Chondrocyte (in vitro differentiated cells): ENCODE results near the gene SLIT1. TPM values are rescaled to one million over a fixed set of nuclear protein-coding genes. Genes with fewer than 3 reads are reported as not detected.

Experiments used
- DNase-seq: peaks from one replicate; pipeline ENCODE4 v3.0.0; 2021; ENCODE audit warnings: mixed read lengths, low spot score
- H3K27ac Mint-ChIP-seq: one replicate; pipeline ENCODE4 v1.8.0; 2021; ENCODE audit warnings: mild to moderate bottlenecking, moderate library complexity, mixed read lengths; ENCODE audit not compliant: unreplicated experiment
- H3K27me3 Mint-ChIP-seq: 2 replicates; pipeline ENCODE4 v1.8.0; 2021; ENCODE audit warnings: low read depth, mixed read lengths
- H3K36me3 Mint-ChIP-seq: 2 replicates; pipeline ENCODE4 v1.8.0; 2021; ENCODE audit warnings: low read depth, mixed read lengths
- H3K4me1 Mint-ChIP-seq: 2 replicates; pipeline ENCODE4 v1.8.0; 2021; ENCODE audit warnings: low read depth, mild to moderate bottlenecking, mixed read lengths
- H3K4me3 Mint-ChIP-seq: one replicate; pipeline ENCODE4 v1.8.0; 2021; ENCODE audit warnings: mild to moderate bottlenecking, moderate library complexity, mixed read lengths; ENCODE audit not compliant: unreplicated experiment
- H3K9me3 Mint-ChIP-seq: 2 replicates; pipeline ENCODE4 v1.8.0; 2021; ENCODE audit warnings: low read depth, mixed read lengths
- total RNA-seq: library from RNA; stranded (reverse); gene quantifications from 3 replicates; pipeline ENCODE4 v1.2.1, GENCODE V29; 2021
- TF ChIP-seq, protein P1 (sequence below): fragments of 200-600 bp; sonication (generic); IDR thresholded peaks from 2 replicates; pipeline ENCODE4 v1.5.0; 2021; ENCODE audit warnings: antibody characterized with exemption, mild to moderate bottlenecking, moderate library complexity

SLIT1 gene
- total RNA-seq, 1 donor from 2014 or later = not detected

DNA sequence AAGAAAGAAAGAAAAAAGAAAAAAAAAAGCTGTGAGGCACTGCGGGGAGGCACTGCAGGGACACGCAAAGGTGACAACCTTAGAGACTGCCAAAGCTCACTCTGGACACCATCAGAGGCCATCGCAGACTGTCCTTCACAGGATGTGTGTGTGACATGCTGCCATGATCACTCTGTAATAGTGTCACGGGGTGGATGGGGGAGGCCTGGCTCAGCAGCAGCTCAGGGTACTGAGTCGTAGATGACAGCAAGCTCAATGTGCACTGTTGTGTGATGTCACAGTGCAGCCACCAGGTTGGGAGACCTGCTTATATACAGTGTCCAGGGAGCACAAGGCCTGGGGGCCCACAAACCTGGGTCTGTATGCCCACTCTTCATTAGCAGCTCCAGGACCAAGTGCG is 83.3 kb downstream of the SLIT1 start:
- Mint-ChIP-seq H3K27ac (no peak overlapping the region), H3K4me1 (no peaks in the 10 kb centered on the region), H3K36me3 (no peaks in the 10 kb centered on the region), H3K9me3 (no peaks in the 10 kb centered on the region), H3K4me3 (no peak overlapping the region), H3K27me3 (peaks cover 47% of the 10 kb centered on the region)
- DNase-seq = no peak
- TF ChIP-seq, protein P1, sequence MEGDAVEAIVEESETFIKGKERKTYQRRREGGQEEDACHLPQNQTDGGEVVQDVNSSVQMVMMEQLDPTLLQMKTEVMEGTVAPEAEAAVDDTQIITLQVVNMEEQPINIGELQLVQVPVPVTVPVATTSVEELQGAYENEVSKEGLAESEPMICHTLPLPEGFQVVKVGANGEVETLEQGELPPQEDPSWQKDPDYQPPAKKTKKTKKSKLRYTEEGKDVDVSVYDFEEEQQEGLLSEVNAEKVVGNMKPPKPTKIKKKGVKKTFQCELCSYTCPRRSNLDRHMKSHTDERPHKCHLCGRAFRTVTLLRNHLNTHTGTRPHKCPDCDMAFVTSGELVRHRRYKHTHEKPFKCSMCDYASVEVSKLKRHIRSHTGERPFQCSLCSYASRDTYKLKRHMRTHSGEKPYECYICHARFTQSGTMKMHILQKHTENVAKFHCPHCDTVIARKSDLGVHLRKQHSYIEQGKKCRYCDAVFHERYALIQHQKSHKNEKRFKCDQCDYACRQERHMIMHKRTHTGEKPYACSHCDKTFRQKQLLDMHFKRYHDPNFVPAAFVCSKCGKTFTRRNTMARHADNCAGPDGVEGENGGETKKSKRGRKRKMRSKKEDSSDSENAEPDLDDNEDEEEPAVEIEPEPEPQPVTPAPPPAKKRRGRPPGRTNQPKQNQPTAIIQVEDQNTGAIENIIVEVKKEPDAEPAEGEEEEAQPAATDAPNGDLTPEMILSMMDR = no peak

DNA sequence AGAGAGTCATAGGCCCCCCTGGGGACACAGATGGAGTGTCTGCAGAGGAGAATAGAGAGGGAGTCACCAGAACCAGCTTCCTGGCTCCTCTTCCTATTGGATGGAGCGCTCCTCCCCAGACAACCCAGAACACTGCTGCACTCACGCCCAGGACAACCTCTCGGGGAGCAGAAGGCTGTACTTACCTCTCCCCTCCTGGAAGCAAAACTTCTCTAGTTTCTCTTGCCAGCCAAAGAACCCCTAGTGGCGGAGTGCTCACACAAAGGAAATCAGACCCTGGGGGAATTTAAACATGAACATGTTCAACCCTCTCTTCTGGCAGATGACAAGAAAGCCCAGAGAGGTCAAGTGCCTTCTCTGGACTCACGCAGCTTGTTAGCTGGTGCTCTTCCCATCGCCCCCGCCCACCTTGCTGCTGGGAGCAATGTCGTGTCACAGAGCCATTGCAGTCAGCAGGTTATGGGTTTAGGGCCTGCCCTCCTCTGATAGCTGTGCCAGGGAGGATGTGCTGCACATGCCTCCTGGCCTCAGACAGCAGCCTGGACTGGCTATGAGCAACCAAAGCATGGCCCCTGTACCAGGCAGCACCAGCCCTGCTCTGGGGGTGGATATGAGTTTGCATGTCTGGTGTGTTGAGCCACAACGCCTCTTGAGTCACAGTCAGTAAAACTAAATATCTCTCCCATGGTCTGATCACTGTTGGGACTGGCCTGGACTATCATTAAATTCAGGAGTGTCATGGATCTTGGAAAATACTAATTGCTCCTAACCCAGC is 84.4 kb downstream of the SLIT1 start:
- Mint-ChIP-seq H3K27me3 (peaks cover 50% of the 10 kb centered on the region), H3K4me3 (no peak overlapping the region), H3K36me3 (no peaks in the 10 kb centered on the region), H3K9me3 (no peaks in the 10 kb centered on the region), H3K4me1 (peaks cover 2% of the 10 kb centered on the region), H3K27ac (no peak overlapping the region)
- no peak for DNase-seq
- TF ChIP-seq, protein P1 = peak; percentile 13

DNA sequence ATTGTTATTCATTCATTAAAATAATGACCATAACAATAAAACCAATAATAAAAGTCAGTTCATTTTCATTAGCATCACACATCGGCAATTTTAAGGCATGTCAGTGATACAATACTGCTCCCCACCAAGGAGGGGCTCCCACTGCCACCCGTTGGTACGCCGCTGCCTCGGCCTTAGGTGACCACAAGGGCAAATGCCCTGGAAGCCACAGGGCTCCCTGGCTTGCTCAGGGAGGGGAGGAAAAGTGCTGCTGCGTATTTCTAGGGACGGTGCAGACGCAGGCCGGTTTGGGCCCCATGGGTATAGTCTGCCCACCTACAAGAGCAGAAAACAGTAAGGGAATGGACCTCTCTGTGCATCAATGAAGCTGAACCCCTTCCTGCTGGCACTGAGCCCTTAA is 85.1 kb downstream of the SLIT1 start:
- Mint-ChIP-seq H3K36me3 (no peaks in the 10 kb centered on the region), H3K27ac (no peak overlapping the region), H3K4me1 (peaks cover 9% of the 10 kb centered on the region), H3K9me3 (no peaks in the 10 kb centered on the region), H3K4me3 (no peak overlapping the region), H3K27me3 (peaks cover 45% of the 10 kb centered on the region)
- DNase-seq = no peak
- TF ChIP-seq, protein P1 = no peak

DNA sequence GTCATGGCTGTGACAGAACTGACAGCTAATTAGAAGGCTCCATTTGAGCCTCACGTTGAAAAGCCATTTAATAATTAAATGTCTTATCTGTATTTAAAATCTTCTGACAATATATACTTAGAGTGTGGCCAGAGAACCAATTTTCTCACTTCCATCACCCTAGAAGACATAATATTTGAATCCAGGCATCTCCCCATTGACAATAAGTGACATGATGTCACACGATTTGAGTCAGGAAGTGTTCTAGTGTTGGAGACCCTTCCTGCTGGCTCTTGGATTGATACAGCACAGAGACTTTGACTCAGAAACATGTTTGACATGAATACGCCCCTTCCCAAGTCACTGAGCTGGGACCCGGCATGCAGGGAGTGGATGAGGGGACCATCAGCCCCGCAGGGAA is 85.9 kb downstream of the SLIT1 start:
- H3K4me3 Mint-ChIP-seq = no peak overlapping the region
- no peak for DNase-seq
- H3K36me3 Mint-ChIP-seq = no peaks in the 10 kb centered on the region
- H3K4me1 Mint-ChIP-seq = peaks cover 9% of the 10 kb centered on the region
- peaks cover 45% of the 10 kb centered on the region for H3K27me3 Mint-ChIP-seq
- H3K27ac Mint-ChIP-seq = no peak overlapping the region
- TF ChIP-seq, protein P1 = no peak
- no peaks in the 10 kb centered on the region for H3K9me3 Mint-ChIP-seq

DNA sequence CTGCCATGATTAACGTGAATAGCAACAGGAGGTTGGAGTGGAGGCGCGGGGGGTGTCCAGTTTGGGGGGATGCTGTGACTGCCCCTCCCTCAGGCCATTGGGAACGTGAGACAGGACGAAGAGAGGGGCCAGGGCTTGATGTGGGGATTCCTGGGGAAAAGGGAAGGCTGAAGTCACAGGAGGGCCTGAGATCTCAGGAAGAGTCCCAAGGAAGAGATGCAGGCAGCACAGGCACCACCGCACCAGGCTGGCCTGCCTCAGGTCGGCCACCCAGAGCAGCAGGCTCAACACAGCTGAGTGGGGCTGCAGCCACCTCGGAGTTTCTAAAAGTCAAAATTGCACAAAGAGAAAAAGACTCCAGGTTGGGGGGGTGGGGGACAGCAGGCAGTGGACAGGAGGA is 86.7 kb downstream of the SLIT1 start:
- Mint-ChIP-seq H3K4me3 (no peak overlapping the region), H3K9me3 (no peaks in the 10 kb centered on the region), H3K36me3 (no peaks in the 10 kb centered on the region), H3K4me1 (peaks cover 9% of the 10 kb centered on the region), H3K27ac (no peak overlapping the region), H3K27me3 (peaks cover 40% of the 10 kb centered on the region)
- TF ChIP-seq, protein P1 = no peak
- no peak for DNase-seq
